GM12891 (cell line): ENCODE data around the gene HEBP2.

Experiments
- DNase-seq: peaks from one replicate; pipeline ENCODE4 v3.0.0; 2011; ENCODE audit warnings: low spot score; ENCODE audit not compliant: insufficient read length
- FAIRE-seq: peaks from 2 replicates; lab custom pipeline; 2011; peaks lifted over from hg19 to GRCh38; lab: Jason Lieb, UNC
- PAX5 ChIP-seq: IDR thresholded peaks from 2 replicates; pipeline ENCODE4 v1.6.1; 2011; ENCODE audit warnings: low read length, moderate library complexity, mild to moderate bottlenecking; ENCODE audit not compliant: insufficient read depth, severe bottlenecking
- POLR2A ChIP-seq: IDR thresholded peaks from 2 replicates; pipeline ENCODE4 v1.6.1; 2011; ENCODE audit warnings: low read depth, low read length, control low read depth
- POLR2AphosphoS5 ChIP-seq: IDR thresholded peaks from 2 replicates; pipeline ENCODE4 v1.6.1; 2011; ENCODE audit warnings: low read depth, low read length, control low read depth
- POU2F2 ChIP-seq: IDR thresholded peaks from 2 replicates; pipeline ENCODE4 v1.6.1; 2011; ENCODE audit warnings: low read depth, mild to moderate bottlenecking, control low read depth, low read length, moderate library complexity
- SPI1 ChIP-seq: IDR thresholded peaks from 2 replicates; pipeline ENCODE4 v1.6.1; 2011; ENCODE audit warnings: low read depth, low read length, control low read depth
- TAF1 ChIP-seq: IDR thresholded peaks from 2 replicates; pipeline ENCODE4 v1.6.1; 2011; ENCODE audit warnings: low read depth, low read length, control low read depth

HEBP2 gene

DNA sequence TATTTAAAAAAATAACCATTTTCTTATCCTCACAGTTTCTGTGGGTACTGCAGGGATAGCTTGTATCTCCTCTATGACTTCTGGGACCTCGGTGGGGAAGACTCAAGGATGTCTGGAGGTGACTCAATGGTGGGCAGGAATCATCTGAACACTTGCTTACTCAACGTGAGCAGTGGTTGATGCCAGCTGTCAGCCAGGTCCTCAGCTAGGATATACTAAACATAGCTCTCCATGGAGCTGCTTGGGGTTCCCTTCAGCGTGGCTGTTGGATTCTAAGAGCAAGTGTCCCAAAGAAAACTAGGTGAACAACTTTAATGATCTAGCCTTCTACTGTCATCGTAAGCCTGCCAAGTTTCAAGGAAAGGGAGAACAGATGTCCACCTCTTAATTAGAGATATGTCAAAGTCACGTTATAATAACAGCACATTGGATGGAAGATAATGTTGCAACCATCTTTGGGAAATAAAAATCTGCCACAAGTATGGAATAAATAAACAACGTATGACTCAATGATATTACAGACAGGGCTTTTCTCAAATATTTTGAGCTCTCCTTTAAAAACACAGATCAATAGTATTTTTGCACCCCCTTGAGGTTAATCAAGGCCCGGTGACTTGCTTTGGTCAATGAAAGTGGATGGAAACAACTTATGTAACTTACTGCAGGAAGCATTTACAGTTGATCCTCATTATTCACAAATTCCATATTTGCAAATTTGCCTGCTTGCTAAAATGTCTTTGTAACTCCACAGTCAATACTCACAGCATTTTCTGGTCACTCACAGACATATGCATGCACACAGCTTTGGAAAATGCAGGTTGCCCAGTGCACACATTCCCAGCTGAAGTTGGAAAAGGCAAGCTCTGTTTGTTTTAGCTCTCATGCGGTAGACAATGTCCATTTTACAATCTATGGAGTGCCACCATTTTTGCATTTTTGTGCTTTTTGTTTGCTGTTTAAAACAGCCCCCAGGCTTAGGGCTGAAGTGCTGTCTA lies 6.6 kb upstream of the HEBP2 start:
- DNase-seq, result no peak
- no peak for FAIRE-seq
- TF ChIP-seq TAF1 (no peak), POLR2AphosphoS5 (no peak), SPI1 (no peak), POLR2A (no peak), POU2F2 (no peak), PAX5 (no peak)

DNA sequence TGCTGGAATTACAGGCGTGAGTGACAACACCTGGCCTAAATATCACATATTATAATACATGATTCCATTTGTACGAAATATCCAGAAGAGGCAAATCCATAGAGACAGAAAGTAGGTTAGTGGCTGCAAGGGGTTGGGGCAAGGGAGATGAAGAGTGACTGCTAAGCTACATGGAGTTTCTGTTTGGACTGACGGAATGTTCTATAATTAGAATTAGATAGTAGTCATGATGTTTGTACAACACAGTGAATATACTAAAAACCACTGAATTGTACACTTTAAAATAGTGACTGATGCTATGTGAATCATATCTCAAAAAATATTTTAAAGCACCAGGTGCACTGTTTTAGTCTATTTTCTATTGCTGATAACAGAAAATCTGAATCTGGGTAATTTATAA lies 3.7 kb upstream of the HEBP2 start:
- DNase-seq (no peak), FAIRE-seq (no peak)
- TF ChIP-seq PAX5 (no peak), POU2F2 (no peak), TAF1 (no peak), POLR2A (no peak), POLR2AphosphoS5 (no peak), SPI1 (no peak)

DNA sequence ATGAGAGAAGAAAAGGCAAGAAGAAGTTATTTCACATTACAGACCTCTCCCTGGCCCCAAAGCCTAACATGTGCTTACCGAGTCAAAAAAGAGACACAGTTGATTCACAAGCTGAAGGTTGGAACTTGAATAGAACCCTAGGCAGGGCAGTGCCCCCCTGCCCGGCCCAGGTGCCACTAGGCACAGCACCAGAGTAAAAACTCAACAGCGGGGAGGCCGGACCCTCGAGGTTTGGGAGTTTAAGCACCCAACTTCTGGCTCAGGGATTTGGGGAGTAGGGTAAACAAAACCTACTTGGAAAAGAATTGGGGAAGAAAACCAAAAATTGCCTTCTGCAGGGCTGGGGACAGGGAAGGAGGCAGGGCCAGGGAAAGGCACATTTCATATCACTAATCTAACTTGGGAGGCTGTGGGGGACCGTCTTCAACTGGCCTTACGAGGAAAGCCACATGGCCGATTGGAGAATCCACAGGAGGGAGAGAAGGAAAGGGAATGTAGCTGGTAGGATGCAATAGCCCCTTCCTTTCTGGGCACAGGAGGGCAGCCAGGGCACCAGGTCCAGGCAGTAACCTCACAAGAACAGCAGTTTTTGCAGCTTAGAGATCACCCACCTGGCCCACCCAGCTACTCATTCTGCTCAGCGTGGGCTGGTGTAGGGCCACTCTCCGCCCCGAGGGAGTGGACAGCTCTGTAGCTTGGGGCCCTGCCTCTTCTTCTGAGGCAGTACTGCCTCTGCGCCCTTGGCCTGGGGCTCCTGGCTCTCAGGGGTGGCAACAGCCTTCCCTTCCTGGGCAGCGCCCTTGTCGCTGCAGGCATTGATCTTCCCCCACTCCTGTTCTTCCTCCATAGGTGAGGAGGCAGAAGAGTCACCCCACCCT lies 1.8 kb upstream of the HEBP2 start:
- no peak for TF ChIP-seq POLR2A
- TF ChIP-seq POLR2AphosphoS5, result no peak
- no peak for TF ChIP-seq PAX5
- TF ChIP-seq TAF1, result no peak
- TF ChIP-seq SPI1, result no peak
- TF ChIP-seq POU2F2, result no peak
- no peak for FAIRE-seq
- DNase-seq, result no peak

GRCh38 chr6:138402838-138403187 lies 1.2 kb upstream of the HEBP2 start:
- FAIRE-seq (no peak), DNase-seq (no peak)
- TF ChIP-seq POLR2AphosphoS5 (no peak), PAX5 (no peak), TAF1 (no peak), POU2F2 (no peak), SPI1 (no peak), POLR2A (no peak)

GRCh38 chr6:138403324-138403800 lies 661 bp upstream of the HEBP2 start:
- FAIRE-seq (no peak), DNase-seq (peak; percentile 39)
- no peak for TF ChIP-seq SPI1
- no peak for TF ChIP-seq POU2F2
- TF ChIP-seq TAF1, result no peak
- TF ChIP-seq POLR2AphosphoS5, result no peak
- no peak for TF ChIP-seq PAX5
- TF ChIP-seq POLR2A, result no peak

DNA sequence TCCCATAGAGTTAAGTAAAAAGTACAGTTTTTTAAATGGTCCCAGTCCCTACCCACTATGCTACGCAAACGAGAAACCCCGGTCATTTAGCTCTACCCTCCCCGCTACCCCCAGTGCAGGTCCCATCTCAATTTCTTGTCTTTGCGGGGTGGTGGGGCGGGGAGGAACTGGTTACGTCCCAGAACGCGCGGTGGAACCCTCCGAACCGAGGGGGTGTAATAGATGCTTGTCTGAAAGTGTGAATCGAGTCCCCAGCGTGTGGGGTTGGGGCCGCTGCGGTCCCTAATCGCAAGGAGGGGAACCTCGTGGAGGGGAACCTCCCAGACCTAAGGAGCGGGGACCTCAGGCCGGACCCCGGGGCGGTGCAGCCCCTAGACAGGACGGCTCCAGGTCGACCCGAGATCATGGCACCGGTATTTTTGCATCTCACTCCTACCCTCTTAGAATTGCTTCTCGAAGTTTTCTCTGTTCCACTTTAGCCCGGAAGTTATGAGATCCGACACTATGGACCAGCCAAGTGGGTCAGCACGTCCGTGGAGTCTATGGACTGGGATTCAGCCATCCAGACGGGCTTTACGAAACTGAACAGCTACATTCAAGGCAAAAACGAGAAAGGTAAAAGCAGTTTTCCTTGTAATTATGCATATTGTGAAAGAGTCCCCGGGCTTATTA lies 779 bp downstream of the HEBP2 start:
- no peak for TF ChIP-seq POLR2A
- TF ChIP-seq POU2F2, result no peak
- no peak for TF ChIP-seq TAF1
- no peak for TF ChIP-seq SPI1
- no peak for TF ChIP-seq PAX5
- TF ChIP-seq POLR2AphosphoS5, result no peak
- DNase-seq, result peak; percentile 35
- peak; percentile 28 for FAIRE-seq

- no peak for FAIRE-seq
- DNase-seq, result no peak
- no peak for TF ChIP-seq POU2F2
Observed at GRCh38 chr6:138405816-138406413, 1.9 kb downstream of the HEBP2 start.

GRCh38 chr6:138406443-138406842 lies 2.4 kb downstream of the HEBP2 start:
- TF ChIP-seq POLR2A (no peak), PAX5 (no peak)
- FAIRE-seq, result no peak
- DNase-seq, result no peak
